ENCODE data around the gene WNT1.
A peak's percentile ranks its signal among the peaks of the same experiment; 100 is the strongest.

Gene WNT1

GRCh38 chr12:48995086-48995879 lies 17.2 kb downstream of the WNT1 start:
- no peaks in the 10 kb centered on the region for H3F3A ChIP-seq (ENCODE audit: insufficient read depth, low read length)
- H3K27ac ChIP-seq (ENCODE audit: low read depth, low read length, poor library complexity, severe bottlenecking) = no peak overlapping the region
- H3K36me3 ChIP-seq (ENCODE audit: insufficient read depth, low read length) = no peaks in the 10 kb centered on the region
- H4K20me1 ChIP-seq (ENCODE audit: insufficient read depth, low read length) = no peaks in the 10 kb centered on the region
- peaks cover 34% of the 10 kb centered on the region for H3K4me1 ChIP-seq (ENCODE audit: insufficient read depth, low read length, severe bottlenecking)
- no peak overlapping the region for H2AFZ ChIP-seq (ENCODE audit: low read length)
- no peak overlapping the region for H3K4me3 ChIP-seq (ENCODE audit: low read depth, low read length, poor library complexity, severe bottlenecking)
- no peaks in the 10 kb centered on the region for H3K9me3 ChIP-seq (ENCODE audit: low read length)
- no peaks in the 10 kb centered on the region for H3K79me2 ChIP-seq (ENCODE audit: insufficient read depth, low read length)
- no peaks in the 10 kb centered on the region for H3K27me3 ChIP-seq (ENCODE audit: insufficient read depth, low read length)
- no peak overlapping the region for H3K9ac ChIP-seq (ENCODE audit: low read length)
- TF ChIP-seq, protein P1, sequence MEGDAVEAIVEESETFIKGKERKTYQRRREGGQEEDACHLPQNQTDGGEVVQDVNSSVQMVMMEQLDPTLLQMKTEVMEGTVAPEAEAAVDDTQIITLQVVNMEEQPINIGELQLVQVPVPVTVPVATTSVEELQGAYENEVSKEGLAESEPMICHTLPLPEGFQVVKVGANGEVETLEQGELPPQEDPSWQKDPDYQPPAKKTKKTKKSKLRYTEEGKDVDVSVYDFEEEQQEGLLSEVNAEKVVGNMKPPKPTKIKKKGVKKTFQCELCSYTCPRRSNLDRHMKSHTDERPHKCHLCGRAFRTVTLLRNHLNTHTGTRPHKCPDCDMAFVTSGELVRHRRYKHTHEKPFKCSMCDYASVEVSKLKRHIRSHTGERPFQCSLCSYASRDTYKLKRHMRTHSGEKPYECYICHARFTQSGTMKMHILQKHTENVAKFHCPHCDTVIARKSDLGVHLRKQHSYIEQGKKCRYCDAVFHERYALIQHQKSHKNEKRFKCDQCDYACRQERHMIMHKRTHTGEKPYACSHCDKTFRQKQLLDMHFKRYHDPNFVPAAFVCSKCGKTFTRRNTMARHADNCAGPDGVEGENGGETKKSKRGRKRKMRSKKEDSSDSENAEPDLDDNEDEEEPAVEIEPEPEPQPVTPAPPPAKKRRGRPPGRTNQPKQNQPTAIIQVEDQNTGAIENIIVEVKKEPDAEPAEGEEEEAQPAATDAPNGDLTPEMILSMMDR (IDR thresholded peaks at IDR 0.05; ENCODE audit: low read length) = peak; percentile 66
- no peak for TF ChIP-seq EZH2 (IDR thresholded peaks at IDR 0.05; ENCODE audit: borderline replicate concordance, low read length)
- H3K4me2 ChIP-seq (ENCODE audit: low read length) = no peak overlapping the region
- H3K9me2 ChIP-seq (ENCODE audit: low read depth, low read length) = no peaks in the 10 kb centered on the region

DNA sequence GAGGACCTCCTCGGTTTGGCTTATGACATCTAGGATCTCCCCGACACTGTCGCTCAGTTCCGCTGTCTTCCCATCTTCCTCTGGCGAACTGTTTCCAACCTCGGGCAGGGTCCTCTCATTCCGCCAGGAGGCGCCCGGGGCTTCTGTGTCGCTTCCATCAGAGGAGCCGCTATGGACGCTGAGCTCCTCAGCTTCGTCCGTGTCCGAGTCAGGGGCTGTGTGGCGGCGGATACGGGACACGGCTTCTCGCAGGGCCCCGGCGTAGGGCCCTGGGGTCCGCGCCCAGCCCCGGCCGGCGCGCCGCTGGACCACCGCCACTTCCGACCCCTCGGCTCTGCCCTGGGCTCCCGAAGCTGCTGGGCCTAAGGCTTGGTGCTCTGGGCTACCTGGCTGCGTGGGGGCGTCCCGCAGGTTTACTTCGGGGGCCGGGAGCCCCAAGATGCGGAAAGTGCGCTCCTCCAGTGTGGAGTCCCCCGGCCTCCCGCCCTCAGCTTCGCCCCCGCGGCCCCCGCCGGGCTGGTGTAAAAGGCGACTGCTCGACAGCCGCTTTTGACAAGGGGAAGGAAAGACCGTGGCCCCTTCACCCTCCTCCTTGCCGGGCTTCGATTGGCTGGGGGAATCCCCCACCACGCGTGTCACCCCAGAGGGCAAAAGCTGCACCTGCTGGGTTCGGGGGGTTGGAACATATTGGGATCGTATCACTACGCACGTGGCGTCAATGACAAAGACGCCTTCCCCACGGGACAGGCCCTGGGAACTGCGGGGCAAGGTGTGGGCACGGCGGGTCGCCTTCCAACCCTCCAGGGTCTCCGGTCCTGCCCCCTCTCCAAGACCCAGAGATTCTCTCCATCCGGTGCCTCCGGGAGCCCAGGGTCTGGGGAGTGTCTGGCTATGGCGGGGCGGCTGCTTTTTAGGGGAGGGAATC lies 18.9 kb downstream of the WNT1 start:
- Histone ChIP-seq H3K79me2 (ENCODE audit: insufficient read depth, low read length) (no peaks in the 10 kb centered on the region), H2AFZ (ENCODE audit: low read length) (no peak overlapping the region), H3K9ac (ENCODE audit: low read length) (peak overlapping the region; percentile 34; the same call in 1 of the 2 replicates), H3K4me3 (ENCODE audit: low read depth, low read length, poor library complexity, severe bottlenecking) (peak overlapping the region; percentile 70), H3K4me2 (ENCODE audit: low read length) (peak overlapping the region; percentile 73), H3K9me3 (ENCODE audit: low read length) (no peaks in the 10 kb centered on the region), H3F3A (ENCODE audit: insufficient read depth, low read length) (no peaks in the 10 kb centered on the region), H3K27ac (ENCODE audit: low read depth, low read length, poor library complexity, severe bottlenecking) (no peak overlapping the region), H3K27me3 (ENCODE audit: insufficient read depth, low read length) (no peaks in the 10 kb centered on the region), H3K36me3 (ENCODE audit: insufficient read depth, low read length) (peaks cover 5% of the 10 kb centered on the region; the same call in 1 of the 2 replicates), H3K4me1 (ENCODE audit: insufficient read depth, low read length, severe bottlenecking) (peaks cover 42% of the 10 kb centered on the region), H3K9me2 (ENCODE audit: low read depth, low read length) (no peaks in the 10 kb centered on the region), H4K20me1 (ENCODE audit: insufficient read depth, low read length) (no peaks in the 10 kb centered on the region)
- TF ChIP-seq EZH2 (IDR thresholded peaks at IDR 0.05; ENCODE audit: borderline replicate concordance, low read length) = no peak
- TF ChIP-seq, protein P1 (IDR thresholded peaks at IDR 0.05; ENCODE audit: low read length) = peak; percentile 78

- Histone ChIP-seq H3F3A (ENCODE audit: insufficient read depth, low read length) (no peaks in the 10 kb centered on the region), H3K4me2 (ENCODE audit: low read length) (peak overlapping the region; percentile 73), H4K20me1 (ENCODE audit: insufficient read depth, low read length) (no peaks in the 10 kb centered on the region), H2AFZ (ENCODE audit: low read length) (no peak overlapping the region), H3K4me1 (ENCODE audit: insufficient read depth, low read length, severe bottlenecking) (peaks cover 42% of the 10 kb centered on the region), H3K27ac (ENCODE audit: low read depth, low read length, poor library complexity, severe bottlenecking) (no peak overlapping the region), H3K79me2 (ENCODE audit: insufficient read depth, low read length) (no peaks in the 10 kb centered on the region), H3K9me2 (ENCODE audit: low read depth, low read length) (no peaks in the 10 kb centered on the region), H3K36me3 (ENCODE audit: insufficient read depth, low read length) (peaks cover 9% of the 10 kb centered on the region; the same call in 1 of the 2 replicates), H3K27me3 (ENCODE audit: insufficient read depth, low read length) (no peaks in the 10 kb centered on the region), H3K9me3 (ENCODE audit: low read length) (no peaks in the 10 kb centered on the region), H3K9ac (ENCODE audit: low read length) (peak overlapping the region; percentile 64), H3K4me3 (ENCODE audit: low read depth, low read length, poor library complexity, severe bottlenecking) (peak overlapping the region; percentile 70)
- TF ChIP-seq, protein P1 (IDR thresholded peaks at IDR 0.05; ENCODE audit: low read length) = no peak
- no peak for TF ChIP-seq EZH2 (IDR thresholded peaks at IDR 0.05; ENCODE audit: borderline replicate concordance, low read length)
Observed at GRCh38 chr12:48997719-48998496, 19.8 kb downstream of the WNT1 start.
